GM23338 (cell line): ENCODE measurements around the gene SYNPO. TPM values are rescaled to one million over a fixed set of nuclear protein-coding genes. Genes with fewer than 3 reads are reported as not detected.

Experiments used
- ATAC-seq: fragments of 200-7000 bp; cut with Tn5 transposase; 3 replicates; pipeline ENCODE4 v1.9.1; 2020
- DNase-seq: peaks from one replicate; pipeline ENCODE4 v3.0.0-alpha.2; 2015; ENCODE audit warnings: low spot score
- H2AFZ ChIP-seq: fragments of 200-600 bp; sonication (generic); 2 replicates; pipeline ENCODE4 v1.8.0; 2016; ENCODE audit warnings: antibody characterized with exemption, mild to moderate bottlenecking, moderate library complexity
- H3F3A ChIP-seq: fragments of 200-600 bp; sonication (generic); replicated peaks from 2 replicates; pipeline ENCODE4 v1.8.0; 2017; ENCODE audit warnings: antibody characterized with exemption, mixed run types, low read depth
- H3K27ac ChIP-seq: fragments of 200-600 bp; sonication (generic); 2 replicates; pipeline ENCODE4 v1.6.1; 2016; ENCODE audit warnings: low read depth
- H3K27me3 ChIP-seq: fragments of 200-600 bp; sonication (generic); 2 replicates; pipeline ENCODE4 v1.8.0; 2016; ENCODE audit warnings: mild to moderate bottlenecking, mixed run types, moderate library complexity; ENCODE audit not compliant: insufficient read depth
- H3K36me3 ChIP-seq: fragments of 200-600 bp; sonication (generic); 2 replicates; pipeline ENCODE4 v1.8.0; 2016; ENCODE audit warnings: mild to moderate bottlenecking; ENCODE audit not compliant: insufficient read depth
- H3K4me1 ChIP-seq: fragments of 200-600 bp; sonication (generic); 2 replicates; pipeline ENCODE4 v1.8.0; 2016; ENCODE audit warnings: mild to moderate bottlenecking, moderate library complexity; ENCODE audit not compliant: insufficient read depth
- H3K4me2 ChIP-seq: fragments of 200-600 bp; sonication (generic); 2 replicates; pipeline ENCODE4 v1.7.1; 2017; ENCODE audit warnings: mixed run types
- H3K4me3 ChIP-seq: fragments of 200-600 bp; sonication (generic); 2 replicates; pipeline ENCODE4 v1.6.1; 2016; ENCODE audit warnings: mixed run types
- H3K79me2 ChIP-seq: fragments of 200-600 bp; sonication (generic); replicated peaks from 2 replicates; pipeline ENCODE4 v1.8.0; 2017; ENCODE audit warnings: mild to moderate bottlenecking; ENCODE audit not compliant: insufficient read depth
- H3K9me2 ChIP-seq: fragments of 200-600 bp; sonication (generic); 2 replicates; pipeline ENCODE4 v1.8.0; 2017; ENCODE audit not compliant: insufficient read depth
- H4K20me1 ChIP-seq: fragments of 200-600 bp; sonication (generic); replicated peaks from 2 replicates; pipeline ENCODE4 v1.8.0; 2017; ENCODE audit warnings: mild to moderate bottlenecking; ENCODE audit not compliant: insufficient read depth
- H3K27ac Mint-ChIP-seq: 2 replicates; pipeline ENCODE4 v1.8.0; 2020; ENCODE audit warnings: inconsistent platforms, mild to moderate bottlenecking, moderate library complexity, mixed read lengths
- H3K27me3 Mint-ChIP-seq: 3 replicates; pipeline ENCODE4 v1.8.0; 2022; ENCODE audit warnings: low read depth, mild to moderate bottlenecking, moderate library complexity, mixed read lengths, inconsistent platforms; ENCODE audit not compliant: insufficient read depth, poor library complexity
- H3K36me3 Mint-ChIP-seq: 3 replicates; pipeline ENCODE4 v1.8.0; 2021; ENCODE audit warnings: low read depth, mild to moderate bottlenecking, inconsistent platforms, moderate library complexity, mixed read lengths
- H3K4me1 Mint-ChIP-seq: 3 replicates; pipeline ENCODE4 v1.8.0; 2020; ENCODE audit warnings: mild to moderate bottlenecking, inconsistent platforms, mixed read lengths
- H3K4me3 Mint-ChIP-seq: 3 replicates; pipeline ENCODE4 v1.8.0; 2021; ENCODE audit warnings: moderate library complexity, mild to moderate bottlenecking, inconsistent platforms, mixed read lengths
- H3K9me3 Mint-ChIP-seq: 3 replicates; pipeline ENCODE4 v1.8.0; 2020; ENCODE audit warnings: moderate library complexity, mild to moderate bottlenecking, inconsistent platforms, mixed read lengths
- EZH2 ChIP-seq: fragments of 200-600 bp; sonication (generic); IDR thresholded peaks from one replicate; pipeline ENCODE4 v1.8.0; 2017; ENCODE audit warnings: antibody characterized with exemption, mild to moderate bottlenecking, low read depth; ENCODE audit not compliant: unreplicated experiment
- JUNB ChIP-seq: IDR thresholded peaks from one replicate; pipeline ENCODE4 v1.6.1; 2016; ENCODE audit warnings: antibody characterized with exemption; ENCODE audit not compliant: unreplicated experiment
- NANOG ChIP-seq: IDR thresholded peaks from 2 replicates; pipeline ENCODE4 v1.6.1; 2016; ENCODE audit warnings: antibody characterized with exemption, borderline replicate concordance
- POLR2AphosphoS5 ChIP-seq: IDR thresholded peaks from 2 replicates; pipeline ENCODE4 v1.6.1; 2016; ENCODE audit warnings: antibody characterized with exemption, low read depth
- STAT1 ChIP-seq: IDR thresholded peaks from one replicate; pipeline ENCODE4 v1.6.1; 2016; ENCODE audit warnings: antibody characterized with exemption; ENCODE audit not compliant: unreplicated experiment
- ZNF114 ChIP-seq: fragments of 250-450 bp; sonication (Bioruptor Pico); IDR thresholded peaks from 2 replicates; pipeline ENCODE4 v1.5.0; 2020; ENCODE audit warnings: mild to moderate bottlenecking, moderate library complexity
- ZNF331 ChIP-seq: fragments of 250-450 bp; sonication (Bioruptor Pico); IDR thresholded peaks from 2 replicates; pipeline ENCODE4 v1.5.0; 2020; ENCODE audit warnings: low read depth, mild to moderate bottlenecking, moderate library complexity
- ZNF462 ChIP-seq: fragments of 250-450 bp; sonication (Bioruptor Pico); IDR thresholded peaks from 2 replicates; pipeline ENCODE4 v1.5.0; 2020; ENCODE audit warnings: mild to moderate bottlenecking, moderate library complexity
- polyA plus RNA-seq: library from polyadenylated mRNA; unstranded; fragments of >200 nt; fragmentation: Nextera tagmentation; extraction: Ambion mirVana; gene quantifications from 2 replicates; pipeline ENCODE4 v1.2.1, GENCODE V29; 2016
- total RNA-seq: library from RNA; depleted of rRNA; stranded (reverse); fragments of >200 nt; shearing (Covaris generic); gene quantifications from 2 replicates; pipeline ENCODE4 v1.2.3, GENCODE V29; 2014
- TF ChIP-seq, protein P1 (sequence below): IDR thresholded peaks from 2 replicates; pipeline ENCODE4 v1.6.1; 2016; ENCODE audit warnings: antibody characterized with exemption

Gene SYNPO
- total and polyA plus RNA-seq, 2 experiments from 2014 or later, result 0.16 to 1.3 TPM

DNA sequence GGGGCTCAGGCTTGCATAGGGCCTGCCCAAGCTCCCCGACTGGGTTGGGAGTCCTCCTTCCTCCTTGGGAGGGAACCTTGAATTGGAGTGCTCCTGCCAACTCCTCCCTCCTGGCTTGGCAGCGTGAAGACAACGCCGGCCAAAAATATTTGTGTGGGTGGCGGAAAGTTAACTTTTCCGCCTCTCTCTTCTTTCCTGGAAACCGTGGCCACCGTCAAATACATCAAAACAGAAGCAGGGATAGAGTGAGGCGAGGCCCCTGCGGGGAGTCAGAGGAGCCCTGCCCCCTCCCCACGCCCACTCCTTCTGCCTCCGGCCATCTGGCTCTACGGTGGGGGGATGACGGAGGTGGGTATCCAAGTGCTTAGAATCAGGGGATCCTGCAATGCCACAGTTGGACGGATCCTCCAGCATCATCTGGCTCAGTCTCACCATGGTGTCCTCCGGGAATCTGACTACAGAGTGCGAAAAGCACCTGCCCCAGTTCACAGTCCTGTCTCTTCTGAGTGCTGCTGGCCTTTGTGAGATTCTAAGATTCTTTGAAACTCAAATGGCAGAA, 25.2 kb upstream of the SYNPO start (continued):
- no peak for TF ChIP-seq ZNF462 (CRISPR knock-in tag)

DNA sequence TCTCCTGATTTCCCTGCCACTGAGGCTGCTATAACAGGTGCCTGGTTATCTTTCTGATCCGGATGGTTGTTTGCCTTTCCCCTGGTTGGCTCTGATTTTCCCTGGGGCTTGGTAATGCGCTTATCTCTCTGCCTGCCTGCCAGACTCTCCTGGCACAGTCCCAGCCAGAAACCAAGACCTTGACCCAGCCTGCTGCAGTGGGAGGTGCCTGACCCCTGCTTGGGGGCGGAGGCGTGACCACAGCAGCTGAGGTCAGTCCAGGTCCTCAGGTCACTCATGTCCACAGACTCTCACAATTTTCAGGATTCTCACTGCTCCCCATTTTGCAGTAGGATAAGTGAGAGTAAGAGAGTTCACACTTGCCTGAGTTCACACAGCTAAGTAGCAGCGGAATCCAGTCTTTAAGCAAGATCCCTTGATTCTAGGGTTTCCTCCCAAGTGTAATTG, 24.4 kb upstream of the SYNPO start:
- Histone ChIP-seq H3F3A (no peaks in the 10 kb centered on the region), H3K4me1 (0 out of 2 replicates have a peak, but pooled peaks cover 6% of the 10 kb centered on the region), H4K20me1 (no peaks in the 10 kb centered on the region), H3K4me3 (no peak overlapping the region), H3K36me3 (no peaks in the 10 kb centered on the region), H3K27me3 (no peaks in the 10 kb centered on the region), H3K79me2 (no peaks in the 10 kb centered on the region), H3K27ac (no peak overlapping the region), H3K4me2 (no peak overlapping the region), H2AFZ (no peak overlapping the region), H3K9me2 (no peaks in the 10 kb centered on the region)
- Mint-ChIP-seq H3K4me1 (peaks cover 35% of the 10 kb centered on the region), H3K27me3 (peaks cover 4% of the 10 kb centered on the region), H3K9me3 (no peaks in the 10 kb centered on the region), H3K27ac (no peak overlapping the region), H3K36me3 (no peaks in the 10 kb centered on the region), H3K4me3 (no peak overlapping the region)
- no peak for DNase-seq
- no peak for ATAC-seq
- TF ChIP-seq NANOG (no peak), POLR2AphosphoS5 (no peak), STAT1 (no peak), JUNB (no peak), ZNF114 (no peak), ZNF331 (no peak), ZNF462 (CRISPR knock-in tag) (no peak), EZH2 (no peak)
- TF ChIP-seq, protein P1, sequence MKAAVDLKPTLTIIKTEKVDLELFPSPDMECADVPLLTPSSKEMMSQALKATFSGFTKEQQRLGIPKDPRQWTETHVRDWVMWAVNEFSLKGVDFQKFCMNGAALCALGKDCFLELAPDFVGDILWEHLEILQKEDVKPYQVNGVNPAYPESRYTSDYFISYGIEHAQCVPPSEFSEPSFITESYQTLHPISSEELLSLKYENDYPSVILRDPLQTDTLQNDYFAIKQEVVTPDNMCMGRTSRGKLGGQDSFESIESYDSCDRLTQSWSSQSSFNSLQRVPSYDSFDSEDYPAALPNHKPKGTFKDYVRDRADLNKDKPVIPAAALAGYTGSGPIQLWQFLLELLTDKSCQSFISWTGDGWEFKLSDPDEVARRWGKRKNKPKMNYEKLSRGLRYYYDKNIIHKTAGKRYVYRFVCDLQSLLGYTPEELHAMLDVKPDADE, result no peak
